ENCODE data around the gene HPCAL4. TPM values are rescaled to one million over a fixed set of nuclear protein-coding genes. Genes with fewer than 3 reads are reported as not detected.

Gene HPCAL4
- total and polyA plus RNA-seq, 2 experiments from 2014 or later = 0.08 to 1.2 TPM

DNA sequence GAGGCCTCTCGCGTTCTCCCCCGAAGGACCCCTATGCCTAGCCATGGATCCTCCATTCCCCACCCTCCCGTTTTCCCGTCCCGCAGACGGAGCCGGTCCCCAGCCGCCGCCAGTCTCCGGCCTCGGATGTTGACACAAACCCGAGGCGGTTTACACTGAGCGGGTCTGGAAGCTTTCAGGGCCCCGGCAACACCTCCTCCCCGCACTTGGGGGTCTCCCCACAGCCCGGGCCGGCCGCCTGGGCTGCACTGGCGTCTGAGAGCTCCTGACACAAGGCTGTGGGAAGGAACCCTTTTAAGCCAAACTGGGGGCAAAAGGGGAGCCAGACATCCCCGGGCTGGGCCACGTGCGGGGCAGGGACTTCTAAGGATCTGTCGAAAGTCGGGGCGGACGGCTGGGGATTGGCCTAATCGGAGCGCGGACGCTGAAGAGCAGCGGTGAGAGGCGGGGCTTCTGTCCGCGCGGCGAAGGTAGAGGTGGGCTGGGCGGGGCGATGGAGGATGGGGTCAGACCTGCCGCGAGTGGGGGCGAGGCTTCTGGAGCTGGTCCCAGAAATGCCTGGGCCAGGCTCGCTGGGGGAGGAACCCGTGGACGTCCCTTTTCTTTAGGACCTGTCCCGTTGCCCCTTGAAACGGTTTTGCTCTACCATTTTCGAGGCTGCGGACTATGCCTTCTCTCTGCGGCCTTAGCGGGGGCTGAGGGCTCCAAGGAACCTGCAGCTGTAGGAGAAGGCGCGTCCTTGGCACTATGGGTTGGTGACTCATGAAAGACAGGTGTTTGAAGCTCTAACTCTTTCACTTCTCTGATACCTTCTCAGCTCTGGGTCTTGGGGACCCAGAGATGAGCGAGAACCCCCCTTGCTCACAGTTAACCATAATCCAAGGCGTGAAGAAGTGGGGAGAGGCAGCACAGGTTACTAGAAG is 1.2 kb upstream of the HPCAL4 start:
- Histone ChIP-seq H3K9me2 (ENCODE audit: insufficient read depth) (no peaks in the 10 kb centered on the region), H3K4me2 (peak overlapping the region; percentile 87), H4K20me1 (replicated peaks; ENCODE audit: insufficient read depth) (0 out of 2 replicates have a peak, but pooled peaks cover 13% of the 10 kb centered on the region), H2AFZ (peak overlapping the region; percentile 66), H3F3A (replicated peaks; ENCODE audit: low read depth) (no peaks in the 10 kb centered on the region), H3K4me3 (peak overlapping the region; percentile 59), H3K4me1 (ENCODE audit: insufficient read depth) (no peaks in the 10 kb centered on the region; the same call in 1 of the 2 replicates), H3K27ac (ENCODE audit: low read depth) (no peak overlapping the region), H3K36me3 (ENCODE audit: insufficient read depth) (no peaks in the 10 kb centered on the region), H3K27me3 (ENCODE audit: insufficient read depth) (peaks cover 99% of the 10 kb centered on the region), H3K79me2 (replicated peaks; ENCODE audit: insufficient read depth) (no peaks in the 10 kb centered on the region)
- Mint-ChIP-seq H3K27me3 (ENCODE audit: insufficient read depth, low read depth, poor library complexity) (peaks cover 96% of the 10 kb centered on the region), H3K4me3 (peak overlapping the region; percentile 55), H3K9me3 (no peaks in the 10 kb centered on the region), H3K36me3 (ENCODE audit: low read depth) (no peaks in the 10 kb centered on the region), H3K27ac (no peak overlapping the region), H3K4me1 (peaks cover 17% of the 10 kb centered on the region)
- DNase-seq (ENCODE audit: low spot score) (peak; percentile 90), ATAC-seq (peak; percentile 64)
- TF ChIP-seq EZH2phosphoT487 (IDR thresholded peaks at IDR 0.05; ENCODE audit: unreplicated experiment) = peak; percentile 17
- TF ChIP-seq, protein P1, sequence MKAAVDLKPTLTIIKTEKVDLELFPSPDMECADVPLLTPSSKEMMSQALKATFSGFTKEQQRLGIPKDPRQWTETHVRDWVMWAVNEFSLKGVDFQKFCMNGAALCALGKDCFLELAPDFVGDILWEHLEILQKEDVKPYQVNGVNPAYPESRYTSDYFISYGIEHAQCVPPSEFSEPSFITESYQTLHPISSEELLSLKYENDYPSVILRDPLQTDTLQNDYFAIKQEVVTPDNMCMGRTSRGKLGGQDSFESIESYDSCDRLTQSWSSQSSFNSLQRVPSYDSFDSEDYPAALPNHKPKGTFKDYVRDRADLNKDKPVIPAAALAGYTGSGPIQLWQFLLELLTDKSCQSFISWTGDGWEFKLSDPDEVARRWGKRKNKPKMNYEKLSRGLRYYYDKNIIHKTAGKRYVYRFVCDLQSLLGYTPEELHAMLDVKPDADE (IDR thresholded peaks at IDR 0.05) = no peak
- no peak for TF ChIP-seq JUNB (IDR thresholded peaks at IDR 0.05; ENCODE audit: unreplicated experiment)
- no peak for TF ChIP-seq NANOG (IDR thresholded peaks at IDR 0.05; ENCODE audit: borderline replicate concordance)
- TF ChIP-seq EZH2 (IDR thresholded peaks at IDR 0.05; ENCODE audit: low read depth, unreplicated experiment) = peak; percentile 94
- no peak for TF ChIP-seq CREB1 (CRISPR knock-in tag; IDR thresholded peaks at IDR 0.05; ENCODE audit: low read depth)
- no peak for TF ChIP-seq STAT1 (IDR thresholded peaks at IDR 0.05; ENCODE audit: unreplicated experiment)

DNA sequence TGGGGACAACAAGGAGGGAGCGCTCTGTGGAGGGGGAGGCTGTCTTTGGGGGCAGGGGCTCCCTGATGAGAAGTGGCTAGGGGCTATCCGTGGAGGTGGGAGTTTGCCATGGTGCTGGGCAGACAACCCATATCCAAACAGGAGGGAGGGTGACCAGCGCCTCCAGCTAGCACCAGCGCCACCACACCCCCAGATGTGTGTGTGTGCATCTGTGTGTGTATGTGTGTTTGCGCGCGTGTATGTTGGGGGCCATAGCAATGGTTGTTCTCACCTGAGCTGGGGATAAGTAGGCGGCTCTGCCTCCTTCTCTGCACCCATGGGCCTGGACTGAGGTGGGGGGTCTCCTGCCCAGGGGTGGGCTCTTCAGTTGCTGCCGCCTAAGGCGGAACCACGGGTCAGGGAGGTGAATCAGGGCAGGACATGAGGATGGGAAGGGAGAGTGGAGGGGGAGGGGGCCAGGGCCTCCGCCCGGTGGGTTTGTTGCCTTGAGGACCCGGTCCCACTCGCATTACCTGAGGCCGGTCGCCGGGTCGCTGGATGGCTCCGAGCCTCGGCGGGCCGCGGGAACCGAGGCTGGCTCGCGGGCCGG is 345 bp downstream of the HPCAL4 start:
- Histone ChIP-seq H4K20me1 (replicated peaks; ENCODE audit: insufficient read depth) (0 out of 2 replicates have a peak, but pooled peaks cover 13% of the 10 kb centered on the region), H3K4me1 (ENCODE audit: insufficient read depth) (no peaks in the 10 kb centered on the region; the same call in 1 of the 2 replicates), H3K9me2 (ENCODE audit: insufficient read depth) (no peaks in the 10 kb centered on the region), H2AFZ (peak overlapping the region; percentile 69; the same call in 1 of the 2 replicates), H3K4me2 (peak overlapping the region; percentile 87), H3K36me3 (ENCODE audit: insufficient read depth) (no peaks in the 10 kb centered on the region), H3K4me3 (peak overlapping the region; percentile 59), H3K27me3 (ENCODE audit: insufficient read depth) (peaks cover 99% of the 10 kb centered on the region), H3F3A (replicated peaks; ENCODE audit: low read depth) (no peaks in the 10 kb centered on the region), H3K79me2 (replicated peaks; ENCODE audit: insufficient read depth) (no peaks in the 10 kb centered on the region), H3K27ac (ENCODE audit: low read depth) (no peak overlapping the region)
- Mint-ChIP-seq H3K27ac (no peak overlapping the region), H3K4me3 (peak overlapping the region; percentile 59), H3K27me3 (ENCODE audit: insufficient read depth, low read depth, poor library complexity) (peaks cover 97% of the 10 kb centered on the region), H3K9me3 (no peaks in the 10 kb centered on the region; the same call in 2 of the 3 replicates), H3K36me3 (ENCODE audit: low read depth) (no peaks in the 10 kb centered on the region), H3K4me1 (peaks cover 14% of the 10 kb centered on the region)
- DNase-seq (ENCODE audit: low spot score) (no peak), ATAC-seq (no peak)
- TF ChIP-seq STAT1 (IDR thresholded peaks at IDR 0.05; ENCODE audit: unreplicated experiment) (no peak), CREB1 (CRISPR knock-in tag; IDR thresholded peaks at IDR 0.05; ENCODE audit: low read depth) (no peak), ZNF331 (CRISPR knock-in tag; IDR thresholded peaks at IDR 0.05; ENCODE audit: low read depth) (no peak), ZNF114 (CRISPR knock-in tag; IDR thresholded peaks at IDR 0.05) (no peak)
- TF ChIP-seq, protein P2, sequence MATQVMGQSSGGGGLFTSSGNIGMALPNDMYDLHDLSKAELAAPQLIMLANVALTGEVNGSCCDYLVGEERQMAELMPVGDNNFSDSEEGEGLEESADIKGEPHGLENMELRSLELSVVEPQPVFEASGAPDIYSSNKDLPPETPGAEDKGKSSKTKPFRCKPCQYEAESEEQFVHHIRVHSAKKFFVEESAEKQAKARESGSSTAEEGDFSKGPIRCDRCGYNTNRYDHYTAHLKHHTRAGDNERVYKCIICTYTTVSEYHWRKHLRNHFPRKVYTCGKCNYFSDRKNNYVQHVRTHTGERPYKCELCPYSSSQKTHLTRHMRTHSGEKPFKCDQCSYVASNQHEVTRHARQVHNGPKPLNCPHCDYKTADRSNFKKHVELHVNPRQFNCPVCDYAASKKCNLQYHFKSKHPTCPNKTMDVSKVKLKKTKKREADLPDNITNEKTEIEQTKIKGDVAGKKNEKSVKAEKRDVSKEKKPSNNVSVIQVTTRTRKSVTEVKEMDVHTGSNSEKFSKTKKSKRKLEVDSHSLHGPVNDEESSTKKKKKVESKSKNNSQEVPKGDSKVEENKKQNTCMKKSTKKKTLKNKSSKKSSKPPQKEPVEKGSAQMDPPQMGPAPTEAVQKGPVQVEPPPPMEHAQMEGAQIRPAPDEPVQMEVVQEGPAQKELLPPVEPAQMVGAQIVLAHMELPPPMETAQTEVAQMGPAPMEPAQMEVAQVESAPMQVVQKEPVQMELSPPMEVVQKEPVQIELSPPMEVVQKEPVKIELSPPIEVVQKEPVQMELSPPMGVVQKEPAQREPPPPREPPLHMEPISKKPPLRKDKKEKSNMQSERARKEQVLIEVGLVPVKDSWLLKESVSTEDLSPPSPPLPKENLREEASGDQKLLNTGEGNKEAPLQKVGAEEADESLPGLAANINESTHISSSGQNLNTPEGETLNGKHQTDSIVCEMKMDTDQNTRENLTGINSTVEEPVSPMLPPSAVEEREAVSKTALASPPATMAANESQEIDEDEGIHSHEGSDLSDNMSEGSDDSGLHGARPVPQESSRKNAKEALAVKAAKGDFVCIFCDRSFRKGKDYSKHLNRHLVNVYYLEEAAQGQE (IDR thresholded peaks at IDR 0.05; ENCODE audit: unreplicated experiment) = peak; percentile 39

All from GM23338 (cell line).